Gastrocnemius medialis (tissue), 4 donors: ENCODE measurements around the gene VRK2.
"Not testable (repeated sequence)": the region's sequence is repeated elsewhere in the genome, so short reads cannot be mapped to it uniquely, and the experiment has no call there.

Experiments used
- CTCF ChIP-seq, 5 experiments: fragments of 450-650 bp in 3 of 5; fragments of 200-600 bp in 2 of 5; sonication (generic) in 2 of 5; IDR thresholded peaks in 4 of 5; conservative IDR thresholded peaks in 1 of 5; 1 replicate in 4 of 5; 2 replicates in 1 of 5; pipeline ENCODE4 v1.5.1; 2016 to 2019; ENCODE audit warnings: antibody characterized with exemption in 5 of 5, mild to moderate bottlenecking in 3 of 5, moderate library complexity in 3 of 5
- POLR2A ChIP-seq, 2 donors: fragments of 450-650 bp; IDR thresholded peaks; one replicate each; pipeline ENCODE4 v1.6.1; 2017; ENCODE audit warnings: antibody characterized with exemption in 2 of 2, mild to moderate bottlenecking in 2 of 2, moderate library complexity in 2 of 2

GRCh38 chr2:58177187-58177586, 130.6 kb downstream of the VRK2 start:
- not testable (repeated sequence) for TF ChIP-seq CTCF (IDR thresholded peaks at IDR 0.05 in 4 of 5, conservative IDR thresholded peaks at IDR 0.05 in 1 of 5); POLR2A (IDR thresholded peaks at IDR 0.05)
